PC-3 (cell line): ENCODE measurements around the gene PDK1.

Experiments
- CTCF ChIP-seq: fragments of 300-600 bp; sonication (generic); conservative IDR thresholded peaks from 2 replicates; pipeline ENCODE4 v1.5.1; 2017; ENCODE audit warnings: antibody characterized with exemption, low read depth, mild to moderate bottlenecking, low read length
- EZH2 ChIP-seq: fragments of 300-600 bp; sonication (generic); IDR thresholded peaks from one replicate; pipeline ENCODE4 v1.6.1; 2017; ENCODE audit warnings: antibody characterized with exemption, mild to moderate bottlenecking, low read length; ENCODE audit not compliant: unreplicated experiment
- EZH2phosphoT487 ChIP-seq: fragments of 300-600 bp; sonication (generic); IDR thresholded peaks from 2 replicates; pipeline ENCODE4 v1.6.1; 2018; ENCODE audit warnings: mild to moderate bottlenecking, antibody characterized with exemption, low read length, borderline replicate concordance

DNA sequence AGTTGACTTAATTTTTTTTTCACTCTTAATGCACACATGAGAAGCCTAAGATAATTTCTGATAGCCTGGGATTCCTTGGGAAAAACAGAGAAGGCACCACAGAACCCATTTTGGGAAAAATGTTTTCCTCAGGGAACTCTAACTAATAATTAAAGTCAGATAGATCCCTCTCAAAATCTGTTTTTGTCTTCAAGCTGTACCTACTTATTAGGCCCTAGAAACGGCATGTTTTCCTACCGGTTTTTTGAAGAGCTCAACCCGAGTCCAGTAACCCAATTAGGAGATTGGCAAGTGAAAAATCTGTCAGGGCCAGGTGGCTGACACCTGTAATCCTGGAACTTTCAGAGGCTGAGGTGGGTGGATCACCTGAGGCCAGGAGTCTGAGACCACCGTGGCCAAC, 16.1 kb upstream of the PDK1 start:
- TF ChIP-seq CTCF (no peak), EZH2 (no peak), EZH2phosphoT487 (no peak)
